Mucosa of descending colon (tissue), 3 donors: ENCODE measurements around the gene TUBA1C. TPM values are rescaled to one million over a fixed set of nuclear protein-coding genes. Genes with fewer than 3 reads are reported as not detected.

Experiments
- ATAC-seq: fragments of 200-7000 bp; cut with Tn5 transposase; one replicate; pipeline ENCODE4 v1.9.1; 2020; ENCODE audit warnings: mild to moderate bottlenecking, moderate library complexity
- DNase-seq, 3 donors: peaks; one replicate each; pipeline ENCODE4 v3.0.0-alpha.2; 2020
- H3K36me3 ChIP-seq: fragments of 200-600 bp; one replicate; pipeline ENCODE4 v1.8.0; 2021; ENCODE audit warnings: low read depth, mild to moderate bottlenecking
- H3K4me1 ChIP-seq: fragments of 200-600 bp; one replicate; pipeline ENCODE4 v1.8.0; 2021; ENCODE audit warnings: low read depth, mild to moderate bottlenecking
- H3K4me3 ChIP-seq: fragments of 200-600 bp; one replicate; pipeline ENCODE4 v1.8.0; 2021; ENCODE audit warnings: mild to moderate bottlenecking
- H3K9me3 ChIP-seq: fragments of 200-600 bp; one replicate; pipeline ENCODE4 v1.8.0; 2021; ENCODE audit warnings: mild to moderate bottlenecking
- CTCF ChIP-seq: fragments of 200-600 bp; IDR thresholded peaks from one replicate; pipeline ENCODE4 v1.8.0; 2022; ENCODE audit warnings: antibody characterized with exemption, mild to moderate bottlenecking
- intact Hi-C, 2 donors: fragments of 100-400 bp; cut with DNase I in 1 of 2; cut with micrococcal nuclease in 1 of 2; formaldehyde crosslinking; loops; one replicate each; pipeline versions ENCODE4 v1.11.0 to v1.11.1; 2022; cut with DNase I, micrococcal nuclease
- total RNA-seq, 3 donors: library from RNA; stranded (reverse); fragmentation: NEBNext Ultra II Directional in 2 of 3; extraction: Animal tissue kit (Norgen Biotek cat#: 25700) in 2 of 3; gene quantifications; one replicate each; pipeline versions ENCODE4 v1.2.1 to v1.2.4, GENCODE V29; 2021 to 2023
- donor health status: DM: no; HTN: no; CAD: no; lungs with moderate emphysema.
- donor health status: DM: no; HTN: no; CAD: no.
- donor health status: DM: no; HTN: yes; CAD: no.

TUBA1C gene
- total RNA-seq, 3 donors from 2014 or later, result 128 to 260 (median 236) TPM

GRCh38 chr12:49296034-49296835, 31.4 kb downstream of the TUBA1C start:
- ATAC-seq (peak; percentile 76), DNase-seq (peak in 2 of 3 donors; percentile 76 to 77)
- Histone ChIP-seq H3K36me3 (no peaks in the 10 kb centered on the region), H3K9me3 (no peaks in the 10 kb centered on the region), H3K4me1 (peaks cover 19% of the 10 kb centered on the region), H3K4me3 (no peak overlapping the region)
- intact Hi-C loops, result no loop called here
- TF ChIP-seq CTCF, result peak; percentile 78

GRCh38 chr12:49296836-49297694, 32.2 kb downstream of the TUBA1C start:
- TF ChIP-seq CTCF, result no peak
- DNase-seq, result peak; percentile 60 to 71 (median 70)
- H3K4me3 ChIP-seq, result no peak overlapping the region
- no peaks in the 10 kb centered on the region for H3K36me3 ChIP-seq
- intact Hi-C loops, result no loop called here
- ATAC-seq, result peak; percentile 77
- H3K4me1 ChIP-seq, result peaks cover 19% of the 10 kb centered on the region
- H3K9me3 ChIP-seq, result no peaks in the 10 kb centered on the region

- Histone ChIP-seq H3K36me3 (no peaks in the 10 kb centered on the region), H3K9me3 (no peaks in the 10 kb centered on the region), H3K4me1 (peaks cover 19% of the 10 kb centered on the region), H3K4me3 (no peak overlapping the region)
- no peak for ATAC-seq
- intact Hi-C loops, result no loop called here
- TF ChIP-seq CTCF, result no peak
- DNase-seq, result no peak
These were observed 32.8 kb downstream of the TUBA1C start for GRCh38 chr12:49297695-49298060.

- peak; percentile 49 for ATAC-seq
- H3K9me3 ChIP-seq, result no peaks in the 10 kb centered on the region
- H3K4me1 ChIP-seq, result peaks cover 19% of the 10 kb centered on the region
- intact Hi-C loops, result no loop called here
- no peak for TF ChIP-seq CTCF
- peak in 1 of 3 donors; percentile 31 for DNase-seq
- no peak overlapping the region for H3K4me3 ChIP-seq
- H3K36me3 ChIP-seq, result no peaks in the 10 kb centered on the region
These were observed 33.3 kb downstream of the TUBA1C start for GRCh38 chr12:49298160-49298559.

- DNase-seq (no peak), ATAC-seq (no peak)
- Histone ChIP-seq H3K36me3 (no peaks in the 10 kb centered on the region), H3K4me1 (peaks cover 6% of the 10 kb centered on the region), H3K9me3 (no peaks in the 10 kb centered on the region), H3K4me3 (no peak overlapping the region)
- intact Hi-C loops, result no loop called here
- TF ChIP-seq CTCF, result no peak
These were observed 36.9 kb downstream of the TUBA1C start for GRCh38 chr12:49301760-49302159.
